ENCODE data around the gene SLC4A2. TPM values are rescaled to one million over a fixed set of nuclear protein-coding genes. Genes with fewer than 3 reads are reported as not detected.

The SLC4A2 gene
- total RNA-seq, 1 experiment from 2014 or later = 164 TPM

DNA sequence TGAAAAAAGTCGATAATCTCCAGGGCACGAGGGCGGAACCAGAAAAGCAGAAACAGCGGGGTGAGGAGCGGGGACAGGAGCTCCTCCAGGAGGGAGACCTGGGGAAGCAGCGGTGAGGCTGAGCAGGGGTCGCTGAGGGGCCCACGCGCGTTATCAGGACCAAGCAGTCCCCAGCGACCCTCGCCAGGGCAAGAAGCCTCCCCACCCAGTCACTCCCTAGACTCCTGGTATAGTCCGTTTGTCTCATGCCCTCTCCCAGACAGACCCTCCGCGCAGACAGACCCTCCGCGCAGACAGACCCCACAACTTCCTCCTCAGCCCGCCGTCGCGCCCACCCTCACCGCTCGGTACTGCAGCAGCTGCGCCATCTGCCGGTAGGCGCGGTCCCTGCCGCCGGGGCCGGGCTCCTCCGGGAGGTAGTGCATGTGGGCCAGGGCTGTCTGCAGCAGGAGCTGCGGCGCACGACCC lies 41.4 kb upstream of the SLC4A2 start:
- CTCF ChIA-PET = interaction anchor here (0.5 to 6.3 kb wide), 63 partner anchors 9 to 1442 kb away, joined by 3 to 112 read pairs (median 4); partner anchors contain the start of genes ABCB8, ABCF2, AOC1 and ASB10
- peak; percentile 95 for DNase-seq (ENCODE audit: low spot score)
- Mint-ChIP-seq H3K9me3 (no peaks in the 10 kb centered on the region), H3K36me3 (no peaks in the 10 kb centered on the region), H3K27ac (no peak overlapping the region), H3K4me1 (peaks cover 39% of the 10 kb centered on the region), H3K4me3 (peak overlapping the region; percentile 68), H3K27me3 (ENCODE audit: low read depth) (peaks cover 82% of the 10 kb centered on the region)
- POLR2A ChIA-PET = interaction anchor here (0.9 to 1.5 kb wide), 4 partner anchors 10 to 68 kb away, joined by 3 to 8 read pairs (median 4); partner anchors contain the start of gene ABCB8
- ATAC-seq = peak; percentile 69
- no peak for TF ChIP-seq JAZF1 (CRISPR knock-in tag; IDR thresholded peaks at IDR 0.05)
- TF ChIP-seq ZNF671 (CRISPR knock-in tag; IDR thresholded peaks at IDR 0.05) = no peak
- TF ChIP-seq ATF1 (CRISPR knock-in tag; IDR thresholded peaks at IDR 0.05) = 0 out of 2 replicates have a peak, but pooled peaks have one; percentile 5
- TF ChIP-seq, protein P1, sequence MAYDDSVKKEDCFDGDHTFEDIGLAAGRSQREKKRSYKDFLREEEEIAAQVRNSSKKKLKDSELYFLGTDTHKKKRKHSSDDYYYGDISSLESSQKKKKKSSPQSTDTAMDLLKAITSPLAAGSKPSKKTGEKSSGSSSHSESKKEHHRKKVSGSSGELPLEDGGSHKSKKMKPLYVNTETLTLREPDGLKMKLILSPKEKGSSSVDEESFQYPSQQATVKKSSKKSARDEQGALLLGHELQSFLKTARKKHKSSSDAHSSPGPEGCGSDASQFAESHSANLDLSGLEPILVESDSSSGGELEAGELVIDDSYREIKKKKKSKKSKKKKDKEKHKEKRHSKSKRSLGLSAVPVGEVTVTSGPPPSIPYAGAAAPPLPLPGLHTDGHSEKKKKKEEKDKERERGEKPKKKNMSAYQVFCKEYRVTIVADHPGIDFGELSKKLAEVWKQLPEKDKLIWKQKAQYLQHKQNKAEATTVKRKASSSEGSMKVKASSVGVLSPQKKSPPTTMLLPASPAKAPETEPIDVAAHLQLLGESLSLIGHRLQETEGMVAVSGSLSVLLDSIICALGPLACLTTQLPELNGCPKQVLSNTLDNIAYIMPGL (CRISPR knock-in tag; IDR thresholded peaks at IDR 0.05) = peak; percentile 88
- TF ChIP-seq, protein P2, sequence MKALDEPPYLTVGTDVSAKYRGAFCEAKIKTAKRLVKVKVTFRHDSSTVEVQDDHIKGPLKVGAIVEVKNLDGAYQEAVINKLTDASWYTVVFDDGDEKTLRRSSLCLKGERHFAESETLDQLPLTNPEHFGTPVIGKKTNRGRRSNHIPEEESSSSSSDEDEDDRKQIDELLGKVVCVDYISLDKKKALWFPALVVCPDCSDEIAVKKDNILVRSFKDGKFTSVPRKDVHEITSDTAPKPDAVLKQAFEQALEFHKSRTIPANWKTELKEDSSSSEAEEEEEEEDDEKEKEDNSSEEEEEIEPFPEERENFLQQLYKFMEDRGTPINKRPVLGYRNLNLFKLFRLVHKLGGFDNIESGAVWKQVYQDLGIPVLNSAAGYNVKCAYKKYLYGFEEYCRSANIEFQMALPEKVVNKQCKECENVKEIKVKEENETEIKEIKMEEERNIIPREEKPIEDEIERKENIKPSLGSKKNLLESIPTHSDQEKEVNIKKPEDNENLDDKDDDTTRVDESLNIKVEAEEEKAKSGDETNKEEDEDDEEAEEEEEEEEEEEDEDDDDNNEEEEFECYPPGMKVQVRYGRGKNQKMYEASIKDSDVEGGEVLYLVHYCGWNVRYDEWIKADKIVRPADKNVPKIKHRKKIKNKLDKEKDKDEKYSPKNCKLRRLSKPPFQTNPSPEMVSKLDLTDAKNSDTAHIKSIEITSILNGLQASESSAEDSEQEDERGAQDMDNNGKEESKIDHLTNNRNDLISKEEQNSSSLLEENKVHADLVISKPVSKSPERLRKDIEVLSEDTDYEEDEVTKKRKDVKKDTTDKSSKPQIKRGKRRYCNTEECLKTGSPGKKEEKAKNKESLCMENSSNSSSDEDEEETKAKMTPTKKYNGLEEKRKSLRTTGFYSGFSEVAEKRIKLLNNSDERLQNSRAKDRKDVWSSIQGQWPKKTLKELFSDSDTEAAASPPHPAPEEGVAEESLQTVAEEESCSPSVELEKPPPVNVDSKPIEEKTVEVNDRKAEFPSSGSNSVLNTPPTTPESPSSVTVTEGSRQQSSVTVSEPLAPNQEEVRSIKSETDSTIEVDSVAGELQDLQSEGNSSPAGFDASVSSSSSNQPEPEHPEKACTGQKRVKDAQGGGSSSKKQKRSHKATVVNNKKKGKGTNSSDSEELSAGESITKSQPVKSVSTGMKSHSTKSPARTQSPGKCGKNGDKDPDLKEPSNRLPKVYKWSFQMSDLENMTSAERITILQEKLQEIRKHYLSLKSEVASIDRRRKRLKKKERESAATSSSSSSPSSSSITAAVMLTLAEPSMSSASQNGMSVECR (CRISPR knock-in tag; IDR thresholded peaks at IDR 0.05; ENCODE audit: borderline replicate concordance) = 0 out of 2 replicates have a peak, but pooled peaks have one; percentile 95
- TF ChIP-seq, protein P3, sequence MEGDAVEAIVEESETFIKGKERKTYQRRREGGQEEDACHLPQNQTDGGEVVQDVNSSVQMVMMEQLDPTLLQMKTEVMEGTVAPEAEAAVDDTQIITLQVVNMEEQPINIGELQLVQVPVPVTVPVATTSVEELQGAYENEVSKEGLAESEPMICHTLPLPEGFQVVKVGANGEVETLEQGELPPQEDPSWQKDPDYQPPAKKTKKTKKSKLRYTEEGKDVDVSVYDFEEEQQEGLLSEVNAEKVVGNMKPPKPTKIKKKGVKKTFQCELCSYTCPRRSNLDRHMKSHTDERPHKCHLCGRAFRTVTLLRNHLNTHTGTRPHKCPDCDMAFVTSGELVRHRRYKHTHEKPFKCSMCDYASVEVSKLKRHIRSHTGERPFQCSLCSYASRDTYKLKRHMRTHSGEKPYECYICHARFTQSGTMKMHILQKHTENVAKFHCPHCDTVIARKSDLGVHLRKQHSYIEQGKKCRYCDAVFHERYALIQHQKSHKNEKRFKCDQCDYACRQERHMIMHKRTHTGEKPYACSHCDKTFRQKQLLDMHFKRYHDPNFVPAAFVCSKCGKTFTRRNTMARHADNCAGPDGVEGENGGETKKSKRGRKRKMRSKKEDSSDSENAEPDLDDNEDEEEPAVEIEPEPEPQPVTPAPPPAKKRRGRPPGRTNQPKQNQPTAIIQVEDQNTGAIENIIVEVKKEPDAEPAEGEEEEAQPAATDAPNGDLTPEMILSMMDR (IDR thresholded peaks at IDR 0.05) = peak; percentile 83

DNA sequence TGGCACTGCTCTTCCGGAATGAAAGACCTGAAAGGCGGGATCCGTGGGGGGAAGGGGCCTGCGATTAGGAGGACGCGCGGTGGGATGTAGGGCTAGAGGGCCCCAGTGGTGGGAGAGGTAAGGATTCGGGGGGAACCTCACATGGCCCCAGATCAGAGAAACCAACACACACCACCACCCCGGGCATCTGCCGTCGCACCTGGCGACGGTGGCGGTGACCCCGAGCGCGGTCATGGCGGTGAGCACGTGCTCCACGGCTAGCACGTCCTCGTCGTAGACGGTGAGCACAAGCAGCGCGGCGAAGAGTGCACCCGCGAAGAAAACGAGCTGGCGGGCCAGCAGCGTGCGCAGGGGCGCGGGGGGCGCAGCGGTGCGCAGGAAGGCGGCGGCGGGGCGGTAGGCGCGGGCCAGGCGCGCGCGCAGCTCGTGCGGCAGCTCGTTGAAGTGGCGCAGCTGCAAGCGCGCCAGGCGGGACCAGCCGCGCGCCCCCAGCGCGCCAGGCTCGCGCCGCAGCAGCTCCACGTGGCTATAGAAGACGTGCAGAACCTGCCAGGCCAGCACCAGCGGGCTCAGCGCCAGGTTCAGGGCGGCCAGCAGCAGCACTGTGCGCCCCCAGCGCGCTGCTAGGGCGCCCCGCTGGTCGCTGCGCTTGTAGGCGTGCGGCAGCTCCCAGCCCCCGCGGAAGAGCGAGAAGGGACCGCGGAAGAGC lies 40.8 kb upstream of the SLC4A2 start:
- no peak overlapping the region for H3K27ac Mint-ChIP-seq
- H3K9me3 Mint-ChIP-seq = no peaks in the 10 kb centered on the region
- ATAC-seq (peak; percentile 6), DNase-seq (ENCODE audit: low spot score) (peak; percentile 56)
- peaks cover 84% of the 10 kb centered on the region for H3K27me3 Mint-ChIP-seq (ENCODE audit: low read depth)
- H3K4me1 Mint-ChIP-seq = peaks cover 39% of the 10 kb centered on the region
- H3K36me3 Mint-ChIP-seq = no peaks in the 10 kb centered on the region
- ChIA-PET CTCF (interaction anchor here (0.5 to 6.3 kb wide), 61 partner anchors 9 to 1441 kb away, joined by 3 to 112 read pairs (median 4); partner anchors contain the start of genes ABCB8, ABCF2, AOC1 and ASB10), POLR2A (interaction anchor here (0.9 to 1.5 kb wide), 4 partner anchors 10 to 67 kb away, joined by 3 to 8 read pairs (median 4); partner anchors contain the start of gene ABCB8)
- H3K4me3 Mint-ChIP-seq = peak overlapping the region; percentile 68
- no peak for TF ChIP-seq JAZF1 (CRISPR knock-in tag; IDR thresholded peaks at IDR 0.05)
- TF ChIP-seq IRF2 (CRISPR knock-in tag; IDR thresholded peaks at IDR 0.05; ENCODE audit: borderline replicate concordance, low read depth) = peak; percentile 92
- TF ChIP-seq, protein P4, sequence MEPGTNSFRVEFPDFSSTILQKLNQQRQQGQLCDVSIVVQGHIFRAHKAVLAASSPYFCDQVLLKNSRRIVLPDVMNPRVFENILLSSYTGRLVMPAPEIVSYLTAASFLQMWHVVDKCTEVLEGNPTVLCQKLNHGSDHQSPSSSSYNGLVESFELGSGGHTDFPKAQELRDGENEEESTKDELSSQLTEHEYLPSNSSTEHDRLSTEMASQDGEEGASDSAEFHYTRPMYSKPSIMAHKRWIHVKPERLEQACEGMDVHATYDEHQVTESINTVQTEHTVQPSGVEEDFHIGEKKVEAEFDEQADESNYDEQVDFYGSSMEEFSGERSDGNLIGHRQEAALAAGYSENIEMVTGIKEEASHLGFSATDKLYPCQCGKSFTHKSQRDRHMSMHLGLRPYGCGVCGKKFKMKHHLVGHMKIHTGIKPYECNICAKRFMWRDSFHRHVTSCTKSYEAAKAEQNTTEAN (CRISPR knock-in tag; IDR thresholded peaks at IDR 0.05) = peak; percentile 99
- peak; percentile 99 for TF ChIP-seq TCF7 (CRISPR knock-in tag; IDR thresholded peaks at IDR 0.05; ENCODE audit: low read depth)
- peak; percentile 93; the same call in 1 of the 2 replicates for TF ChIP-seq KAT7 (CRISPR knock-in tag; IDR thresholded peaks at IDR 0.05; ENCODE audit: borderline replicate concordance)
- TF ChIP-seq, protein P5, sequence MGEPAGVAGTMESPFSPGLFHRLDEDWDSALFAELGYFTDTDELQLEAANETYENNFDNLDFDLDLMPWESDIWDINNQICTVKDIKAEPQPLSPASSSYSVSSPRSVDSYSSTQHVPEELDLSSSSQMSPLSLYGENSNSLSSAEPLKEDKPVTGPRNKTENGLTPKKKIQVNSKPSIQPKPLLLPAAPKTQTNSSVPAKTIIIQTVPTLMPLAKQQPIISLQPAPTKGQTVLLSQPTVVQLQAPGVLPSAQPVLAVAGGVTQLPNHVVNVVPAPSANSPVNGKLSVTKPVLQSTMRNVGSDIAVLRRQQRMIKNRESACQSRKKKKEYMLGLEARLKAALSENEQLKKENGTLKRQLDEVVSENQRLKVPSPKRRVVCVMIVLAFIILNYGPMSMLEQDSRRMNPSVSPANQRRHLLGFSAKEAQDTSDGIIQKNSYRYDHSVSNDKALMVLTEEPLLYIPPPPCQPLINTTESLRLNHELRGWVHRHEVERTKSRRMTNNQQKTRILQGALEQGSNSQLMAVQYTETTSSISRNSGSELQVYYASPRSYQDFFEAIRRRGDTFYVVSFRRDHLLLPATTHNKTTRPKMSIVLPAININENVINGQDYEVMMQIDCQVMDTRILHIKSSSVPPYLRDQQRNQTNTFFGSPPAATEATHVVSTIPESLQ (CRISPR knock-in tag; IDR thresholded peaks at IDR 0.05) = peak; percentile 89; the same call in 1 of the 2 replicates
- TF ChIP-seq OVOL2 (CRISPR knock-in tag; IDR thresholded peaks at IDR 0.05; ENCODE audit: borderline replicate concordance) = no peak
- no peak for TF ChIP-seq ZNF138 (CRISPR knock-in tag; conservative IDR thresholded peaks at IDR 0.05)
- TF ChIP-seq FOXK1 (CRISPR knock-in tag; IDR thresholded peaks at IDR 0.05) = peak; percentile 98
- TF ChIP-seq, protein P6, sequence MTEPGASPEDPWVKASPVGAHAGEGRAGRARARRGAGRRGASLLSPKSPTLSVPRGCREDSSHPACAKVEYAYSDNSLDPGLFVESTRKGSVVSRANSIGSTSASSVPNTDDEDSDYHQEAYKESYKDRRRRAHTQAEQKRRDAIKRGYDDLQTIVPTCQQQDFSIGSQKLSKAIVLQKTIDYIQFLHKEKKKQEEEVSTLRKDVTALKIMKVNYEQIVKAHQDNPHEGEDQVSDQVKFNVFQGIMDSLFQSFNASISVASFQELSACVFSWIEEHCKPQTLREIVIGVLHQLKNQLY (CRISPR knock-in tag; IDR thresholded peaks at IDR 0.05) = peak; percentile 89
- peak; percentile 100 for TF ChIP-seq ETV6 (CRISPR knock-in tag; IDR thresholded peaks at IDR 0.05)
- TF ChIP-seq TP53 (CRISPR knock-in tag; IDR thresholded peaks at IDR 0.05) = no peak; the same call in 1 of the 2 replicates
- peak; percentile 96 for TF ChIP-seq FOXJ3 (CRISPR knock-in tag; IDR thresholded peaks at IDR 0.05; ENCODE audit: borderline replicate concordance)
- TF ChIP-seq, protein P7, sequence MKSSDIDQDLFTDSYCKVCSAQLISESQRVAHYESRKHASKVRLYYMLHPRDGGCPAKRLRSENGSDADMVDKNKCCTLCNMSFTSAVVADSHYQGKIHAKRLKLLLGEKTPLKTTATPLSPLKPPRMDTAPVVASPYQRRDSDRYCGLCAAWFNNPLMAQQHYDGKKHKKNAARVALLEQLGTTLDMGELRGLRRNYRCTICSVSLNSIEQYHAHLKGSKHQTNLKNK (CRISPR knock-in tag; IDR thresholded peaks at IDR 0.05) = no peak
- TF ChIP-seq NFATC4 (CRISPR knock-in tag; IDR thresholded peaks at IDR 0.05) = no peak
